ENCODE measurements around the gene ORM2.
"Not testable (repeated sequence)": the region's sequence is repeated elsewhere in the genome, so short reads cannot be mapped to it uniquely, and the experiment has no call there.

ORM2 gene

GRCh38 chr9:114330636-114331035, 967 bp downstream of the ORM2 start:
- no peak for DNase-seq (ENCODE audit: low read depth)
- no peak overlapping the region for H3K4me3 ChIP-seq (ENCODE audit: control insufficient read depth, low read depth, low read length)
- TF ChIP-seq CTCF (conservative IDR thresholded peaks at IDR 0.05; ENCODE audit: control insufficient read depth, insufficient read depth, low read depth, low read length): no peak

- DNase-seq (ENCODE audit: low read depth); H3K4me3 ChIP-seq (ENCODE audit: control insufficient read depth, low read depth, low read length): not testable (repeated sequence)
These were observed 1.8 kb downstream of the ORM2 start for GRCh38 chr9:114331229-114332195.

DNA sequence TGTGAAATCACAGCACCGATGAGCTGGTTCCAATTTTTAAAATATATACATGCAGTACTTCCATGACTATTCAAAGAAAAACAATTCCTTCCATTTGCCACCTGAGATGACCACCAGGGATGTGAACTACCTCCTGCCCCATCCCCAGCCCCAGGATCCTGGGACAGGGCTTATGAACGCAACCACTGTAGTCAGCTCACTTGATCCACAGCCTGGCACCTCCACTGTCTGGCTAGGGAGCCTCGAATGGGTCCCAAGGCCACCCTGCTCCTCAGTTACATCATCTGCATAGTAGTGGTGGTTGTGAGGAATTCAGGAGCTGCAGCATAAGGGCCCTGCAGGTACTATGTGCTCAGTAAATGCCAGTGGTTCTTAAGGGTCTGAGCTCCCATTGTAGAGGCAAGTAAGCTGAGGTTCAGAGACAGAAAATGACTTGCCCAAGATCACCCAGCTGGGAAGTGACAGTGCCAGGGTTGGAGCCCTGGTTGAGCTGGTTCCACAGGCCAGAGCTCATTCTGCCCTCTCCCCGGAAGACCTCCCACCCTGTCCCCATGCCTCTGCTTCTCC, 2.9 kb downstream of the ORM2 start:
- not testable (repeated sequence) for DNase-seq (ENCODE audit: low read depth); H3K4me3 ChIP-seq (ENCODE audit: control insufficient read depth, low read depth, low read length)

DNA sequence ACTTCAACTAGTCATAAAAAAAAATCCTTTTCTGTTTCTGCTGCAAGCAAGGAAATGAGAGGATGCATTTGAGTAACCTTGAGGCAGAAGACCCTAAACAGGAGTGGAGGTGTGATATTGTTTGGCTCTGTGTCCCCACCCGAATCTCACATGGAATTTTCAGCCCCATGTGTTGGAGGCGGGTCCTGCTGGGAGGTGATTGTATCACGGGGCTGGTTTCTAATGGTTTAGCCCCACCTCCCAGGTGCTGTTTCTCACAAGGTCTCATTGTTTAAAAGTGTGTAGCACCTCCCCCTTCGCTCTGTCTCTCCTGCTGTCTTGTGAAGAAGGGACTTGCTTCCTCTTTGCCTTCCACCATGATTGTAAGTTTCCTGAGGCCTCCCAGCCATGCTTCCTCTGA, 4.0 kb downstream of the ORM2 start:
- not testable (repeated sequence) for H3K4me3 ChIP-seq (ENCODE audit: control insufficient read depth, low read depth, low read length)

GRCh38 chr9:114334490-114334889, 4.8 kb downstream of the ORM2 start:
- TF ChIP-seq CTCF (conservative IDR thresholded peaks at IDR 0.05; ENCODE audit: control insufficient read depth, insufficient read depth, low read depth, low read length): no peak
- DNase-seq (ENCODE audit: low read depth): no peak
- H3K4me3 ChIP-seq (ENCODE audit: control insufficient read depth, low read depth, low read length): no peak overlapping the region

More for the DNA sequence above, 4.0 kb downstream of the ORM2 start:
- not testable (repeated sequence) for DNase-seq (ENCODE audit: low read depth)

DNA sequence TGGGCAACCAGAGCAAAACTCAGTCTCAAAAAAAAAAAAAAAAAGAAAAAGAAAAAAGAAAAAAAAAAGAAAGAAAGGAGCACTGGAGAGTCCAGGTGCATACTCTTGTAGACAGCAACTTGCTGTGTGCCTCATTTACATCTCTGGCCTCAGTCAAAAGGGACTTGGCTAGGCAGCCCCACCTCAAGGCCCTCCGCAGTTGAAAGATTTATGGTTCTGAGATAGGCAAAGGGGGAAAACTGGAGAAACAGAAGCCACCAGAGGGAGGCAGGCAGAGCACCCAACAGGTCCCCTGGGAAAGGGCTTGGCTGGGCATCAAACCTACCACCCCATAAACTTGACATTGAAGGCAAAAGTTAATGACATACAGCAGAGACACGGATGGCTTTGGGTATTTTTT, 6.1 kb downstream of the ORM2 start:
- no peak for TF ChIP-seq CTCF (conservative IDR thresholded peaks at IDR 0.05; ENCODE audit: control insufficient read depth, insufficient read depth, low read depth, low read length)
- no peak overlapping the region for H3K4me3 ChIP-seq (ENCODE audit: control insufficient read depth, low read depth, low read length)
- no peak for DNase-seq (ENCODE audit: low read depth)

DNA sequence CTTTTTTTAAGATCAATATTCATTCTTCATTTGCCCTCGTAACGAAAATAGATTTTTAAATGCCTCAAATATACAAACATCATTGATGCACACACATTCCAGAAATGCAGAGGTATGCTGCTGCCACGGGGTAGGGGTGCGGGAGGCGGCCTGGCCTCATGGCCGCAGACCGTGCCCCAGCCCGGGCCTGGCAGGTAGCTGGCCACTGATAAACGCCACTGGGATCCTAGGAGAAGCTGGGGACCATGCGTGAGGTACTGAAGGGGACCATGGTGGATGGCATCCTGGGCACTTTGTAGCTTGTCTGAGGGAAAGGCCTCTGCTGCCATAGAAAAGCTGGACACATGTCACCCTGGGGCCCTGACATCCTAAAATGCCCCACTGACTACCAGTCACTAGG, 6.5 kb downstream of the ORM2 start:
- DNase-seq (ENCODE audit: low read depth): no peak
- TF ChIP-seq CTCF (conservative IDR thresholded peaks at IDR 0.05; ENCODE audit: control insufficient read depth, insufficient read depth, low read depth, low read length): no peak
- no peak overlapping the region for H3K4me3 ChIP-seq (ENCODE audit: control insufficient read depth, low read depth, low read length)

GRCh38 chr9:114336699-114337395, 7.2 kb downstream of the ORM2 start:
- no peak overlapping the region for H3K4me3 ChIP-seq (ENCODE audit: control insufficient read depth, low read depth, low read length)
- TF ChIP-seq CTCF (conservative IDR thresholded peaks at IDR 0.05; ENCODE audit: control insufficient read depth, insufficient read depth, low read depth, low read length): no peak
- no peak for DNase-seq (ENCODE audit: low read depth)
